Smooth muscle cell (in vitro differentiated cells): ENCODE data around the gene CCR2. TPM values are rescaled to one million over a fixed set of nuclear protein-coding genes. Genes with fewer than 3 reads are reported as not detected.

Experiments used
- DNase-seq: peaks from one replicate; lab custom pipeline; 2025; ENCODE audit not compliant: unreplicated experiment; lab: John Stamatoyannopoulos, UW
- H2AFZ ChIP-seq: fragments of 200-600 bp; sonication (generic); 2 replicates; pipeline ENCODE4 v1.6.0; 2016; ENCODE audit warnings: antibody characterized with exemption, low read depth, mild to moderate bottlenecking
- H3F3A ChIP-seq: fragments of 200-600 bp; sonication (generic); 2 replicates; pipeline ENCODE4 v1.6.0; 2017; ENCODE audit warnings: antibody characterized with exemption, low read depth
- H3K27ac ChIP-seq: fragments of 200-600 bp; sonication (generic); 2 replicates; pipeline ENCODE4 v1.5.1; 2016; ENCODE audit warnings: low read depth, mild to moderate bottlenecking
- H3K27me3 ChIP-seq: fragments of 200-600 bp; sonication (generic); 2 replicates; pipeline ENCODE4 v1.6.1; 2016; ENCODE audit warnings: low read depth, mild to moderate bottlenecking
- H3K36me3 ChIP-seq: fragments of 200-600 bp; sonication (generic); 2 replicates; pipeline ENCODE4 v1.5.1; 2016; ENCODE audit warnings: low read depth
- H3K4me1 ChIP-seq: fragments of 200-600 bp; sonication (generic); 2 replicates; pipeline ENCODE4 v1.5.1; 2016; ENCODE audit warnings: low read depth
- H3K4me2 ChIP-seq: fragments of 200-600 bp; sonication (generic); 2 replicates; pipeline ENCODE4 v1.6.0; 2016; ENCODE audit warnings: mild to moderate bottlenecking
- H3K4me3 ChIP-seq: fragments of 200-600 bp; sonication (generic); 2 replicates; pipeline ENCODE4 v1.5.1; 2016; ENCODE audit warnings: mild to moderate bottlenecking
- H3K79me2 ChIP-seq: fragments of 200-600 bp; sonication (generic); 2 replicates; pipeline ENCODE4 v1.6.0; 2016; ENCODE audit warnings: low read depth, mild to moderate bottlenecking
- H3K9ac ChIP-seq: fragments of 200-600 bp; sonication (generic); 2 replicates; pipeline ENCODE4 v1.6.0; 2016; ENCODE audit warnings: low read depth
- H3K9me3 ChIP-seq: fragments of 200-600 bp; sonication (generic); replicated peaks from 2 replicates; pipeline ENCODE4 v1.5.1; 2016; ENCODE audit warnings: low read depth
- H4K20me1 ChIP-seq: fragments of 200-600 bp; sonication (generic); 2 replicates; pipeline ENCODE4 v1.6.0; 2016; ENCODE audit warnings: low read depth
- CTCF ChIP-seq: fragments of 200-600 bp; sonication (generic); IDR thresholded peaks from 2 replicates; pipeline ENCODE4 v1.5.1; 2017; ENCODE audit warnings: borderline replicate concordance, mild to moderate bottlenecking, antibody characterized with exemption; ENCODE audit not compliant: insufficient read depth, poor library complexity, severe bottlenecking
- WGBS: methylation state at CpG from one replicate; pipeline ENCODE4 v1.1.7; 2016; ENCODE audit warnings: low lambda C conversion rate; 5-methylcytosine and 5-hydroxymethylcytosine counted together
- polyA plus RNA-seq: library from polyadenylated mRNA; unstranded; fragments of >200 nt; fragmentation: Nextera tagmentation; extraction: Ambion mirVana; gene quantifications from 2 replicates; pipeline ENCODE4 v1.2.1, GENCODE V29; 2016
- total RNA-seq: library from RNA; depleted of rRNA; stranded (reverse); fragments of >200 nt; gene quantifications from 2 replicates; pipeline ENCODE4 v1.2.3, GENCODE V29; 2014

Gene CCR2
- total and polyA plus RNA-seq, 2 experiments from 2014 or later = not detected

GRCh38 chr3:46372492-46373359, 18.8 kb downstream of the CCR2 start:
- peaks cover 4% of the 10 kb centered on the region for H3F3A ChIP-seq
- H3K36me3 ChIP-seq = no peaks in the 10 kb centered on the region
- H3K9me3 ChIP-seq = no peaks in the 10 kb centered on the region
- TF ChIP-seq CTCF = peak; percentile 41
- WGBS = 92% methylated on average over 9 of the region's 9 CpGs
- no peak for DNase-seq
- H3K79me2 ChIP-seq = no peaks in the 10 kb centered on the region
- H3K4me3 ChIP-seq = no peak overlapping the region
- H3K27me3 ChIP-seq = peaks cover 36% of the 10 kb centered on the region
- H3K9ac ChIP-seq = no peak overlapping the region
- H4K20me1 ChIP-seq = no peaks in the 10 kb centered on the region
- no peaks in the 10 kb centered on the region for H3K4me1 ChIP-seq
- no peak overlapping the region for H2AFZ ChIP-seq
- H3K4me2 ChIP-seq = no peak overlapping the region
- H3K27ac ChIP-seq = no peak overlapping the region

GRCh38 chr3:46374755-46375154, 20.8 kb downstream of the CCR2 start:
- Histone ChIP-seq H3K9me3 (no peaks in the 10 kb centered on the region), H4K20me1 (no peaks in the 10 kb centered on the region), H2AFZ (no peak overlapping the region), H3K4me2 (no peak overlapping the region), H3K9ac (no peak overlapping the region), H3K27me3 (peaks cover 33% of the 10 kb centered on the region), H3K4me3 (no peak overlapping the region), H3K36me3 (no peaks in the 10 kb centered on the region), H3K27ac (no peak overlapping the region), H3K4me1 (no peaks in the 10 kb centered on the region), H3K79me2 (no peaks in the 10 kb centered on the region), H3F3A (peaks cover 4% of the 10 kb centered on the region)
- DNase-seq = no peak
- TF ChIP-seq CTCF = no peak
- WGBS = 94% methylated on average over 3 of the region's 3 CpGs

- H3K4me1 ChIP-seq = no peaks in the 10 kb centered on the region
- H3K27me3 ChIP-seq = peaks cover 36% of the 10 kb centered on the region
- H3K4me2 ChIP-seq = no peak overlapping the region
- no peak overlapping the region for H3K27ac ChIP-seq
- DNase-seq = no peak
- H3K4me3 ChIP-seq = no peak overlapping the region
- H3K9ac ChIP-seq = no peak overlapping the region
- WGBS = 78% methylated on average over 2 of the region's 2 CpGs
- no peaks in the 10 kb centered on the region for H4K20me1 ChIP-seq
- peaks cover 4% of the 10 kb centered on the region for H3F3A ChIP-seq
- TF ChIP-seq CTCF = no peak
- no peaks in the 10 kb centered on the region for H3K79me2 ChIP-seq
- no peaks in the 10 kb centered on the region for H3K9me3 ChIP-seq
- H3K36me3 ChIP-seq = no peaks in the 10 kb centered on the region
- no peak overlapping the region for H2AFZ ChIP-seq
Measured at GRCh38 chr3:46375218-46375617, 21.3 kb downstream of the CCR2 start.

GRCh38 chr3:46375814-46376213, 21.9 kb downstream of the CCR2 start:
- no peak overlapping the region for H3K4me2 ChIP-seq
- no peak overlapping the region for H3K27ac ChIP-seq
- H3K36me3 ChIP-seq = no peaks in the 10 kb centered on the region
- 48% methylated on average over 2 of the region's 2 CpGs for WGBS
- DNase-seq = no peak
- no peak overlapping the region for H3K4me3 ChIP-seq
- no peaks in the 10 kb centered on the region for H4K20me1 ChIP-seq
- H3K4me1 ChIP-seq = no peaks in the 10 kb centered on the region
- no peaks in the 10 kb centered on the region for H3K79me2 ChIP-seq
- TF ChIP-seq CTCF = no peak
- no peaks in the 10 kb centered on the region for H3K9me3 ChIP-seq
- H2AFZ ChIP-seq = no peak overlapping the region
- H3F3A ChIP-seq = peaks cover 2% of the 10 kb centered on the region
- H3K27me3 ChIP-seq = peaks cover 42% of the 10 kb centered on the region
- no peak overlapping the region for H3K9ac ChIP-seq
